Measurements from ENCODE around the gene CDK13. TPM values are rescaled to one million over a fixed set of nuclear protein-coding genes. Genes with fewer than 3 reads are reported as not detected.

CDK13 gene
- total and polyA plus RNA-seq, 9 of the 15 experiments (the other 6 are each of a cell fraction or from before 2014, with no cell fraction given) = 9.8 to 46.1 (median 32.4) TPM

DNA sequence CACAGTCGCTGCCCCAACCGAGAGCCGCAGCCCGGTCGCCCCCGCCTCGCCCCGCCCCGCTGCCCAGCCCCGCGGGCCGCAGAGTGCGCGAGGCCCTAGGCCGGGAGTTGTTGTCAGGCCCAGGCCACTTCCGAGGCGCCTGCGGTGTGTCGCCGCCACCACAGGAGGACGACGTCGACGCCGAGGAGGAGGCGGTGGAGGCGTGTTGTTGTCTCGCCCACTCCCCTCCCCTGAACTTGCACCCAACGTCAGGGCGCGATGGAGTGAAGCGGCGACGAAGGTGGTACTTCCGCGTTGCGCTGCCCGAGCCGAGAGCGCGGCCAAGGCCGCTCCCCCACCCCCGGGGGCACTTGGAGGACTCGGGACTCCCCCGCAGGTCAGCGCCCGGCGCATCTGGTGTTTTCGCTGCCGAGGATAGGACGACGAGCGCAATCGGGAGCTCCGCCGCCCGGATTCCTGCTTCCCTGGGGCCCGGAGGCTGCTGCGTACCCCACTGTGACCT lies at the start of gene CDK13 (continued):
- TF ChIP-seq BRF2 (IDR thresholded peaks at IDR 0.05; ENCODE audit: borderline replicate concordance, insufficient read depth, insufficient read length) (no peak), ESRRA (IDR thresholded peaks at IDR 0.05; ENCODE audit: borderline replicate concordance, low read depth) (peak; percentile 28; the same call in 1 of the 2 replicates), POLR2B (IDR thresholded peaks at IDR 0.05; ENCODE audit: low read depth, partially characterized antibody) (no peak), ZC3H11A (IDR thresholded peaks at IDR 0.05; ENCODE audit: low read depth, low read length) (no peak), MXI1 (IDR thresholded peaks at IDR 0.05; ENCODE audit: low read depth, low read length) (no peak), ZNF785 (CRISPR knock-in tag; IDR thresholded peaks at IDR 0.05) (no peak), NR2C2 (CRISPR knock-in tag; IDR thresholded peaks at IDR 0.05) (no peak), NR2C2 (tag; IDR thresholded peaks at IDR 0.05) (peak; percentile 76), CBX8 (IDR thresholded peaks at IDR 0.05; ENCODE audit: borderline replicate concordance, extremely low read depth, low read depth, low read length, poor library complexity, severe bottlenecking) (no peak), ZNF780A (CRISPR knock-in tag; IDR thresholded peaks at IDR 0.05) (no peak), EP300 (IDR thresholded peaks at IDR 0.05; ENCODE audit: low read length) (no peak), BHLHE40 (IDR thresholded peaks at IDR 0.05; ENCODE audit: low read length) (no peak), E2F8 (IDR thresholded peaks at IDR 0.05; ENCODE audit: low read depth, partially characterized antibody) (no peak), SRSF3 (IDR thresholded peaks at IDR 0.05; ENCODE audit: insufficient read depth, low read length) (no peak), KAT7 (CRISPR knock-in tag; IDR thresholded peaks at IDR 0.05; ENCODE audit: borderline replicate concordance) (no peak)
- TF ChIP-seq, protein P1, sequence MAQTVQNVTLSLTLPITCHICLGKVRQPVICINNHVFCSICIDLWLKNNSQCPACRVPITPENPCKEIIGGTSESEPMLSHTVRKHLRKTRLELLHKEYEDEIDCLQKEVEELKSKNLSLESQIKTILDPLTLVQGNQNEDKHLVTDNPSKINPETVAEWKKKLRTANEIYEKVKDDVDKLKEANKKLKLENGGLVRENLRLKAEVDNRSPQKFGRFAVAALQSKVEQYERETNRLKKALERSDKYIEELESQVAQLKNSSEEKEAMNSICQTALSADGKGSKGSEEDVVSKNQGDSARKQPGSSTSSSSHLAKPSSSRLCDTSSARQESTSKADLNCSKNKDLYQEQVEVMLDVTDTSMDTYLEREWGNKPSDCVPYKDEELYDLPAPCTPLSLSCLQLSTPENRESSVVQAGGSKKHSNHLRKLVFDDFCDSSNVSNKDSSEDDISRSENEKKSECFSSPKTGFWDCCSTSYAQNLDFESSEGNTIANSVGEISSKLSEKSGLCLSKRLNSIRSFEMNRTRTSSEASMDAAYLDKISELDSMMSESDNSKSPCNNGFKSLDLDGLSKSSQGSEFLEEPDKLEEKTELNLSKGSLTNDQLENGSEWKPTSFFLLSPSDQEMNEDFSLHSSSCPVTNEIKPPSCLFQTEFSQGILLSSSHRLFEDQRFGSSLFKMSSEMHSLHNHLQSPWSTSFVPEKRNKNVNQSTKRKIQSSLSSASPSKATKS (CRISPR knock-in tag; IDR thresholded peaks at IDR 0.05) = no peak
- TF ChIP-seq, protein P2, sequence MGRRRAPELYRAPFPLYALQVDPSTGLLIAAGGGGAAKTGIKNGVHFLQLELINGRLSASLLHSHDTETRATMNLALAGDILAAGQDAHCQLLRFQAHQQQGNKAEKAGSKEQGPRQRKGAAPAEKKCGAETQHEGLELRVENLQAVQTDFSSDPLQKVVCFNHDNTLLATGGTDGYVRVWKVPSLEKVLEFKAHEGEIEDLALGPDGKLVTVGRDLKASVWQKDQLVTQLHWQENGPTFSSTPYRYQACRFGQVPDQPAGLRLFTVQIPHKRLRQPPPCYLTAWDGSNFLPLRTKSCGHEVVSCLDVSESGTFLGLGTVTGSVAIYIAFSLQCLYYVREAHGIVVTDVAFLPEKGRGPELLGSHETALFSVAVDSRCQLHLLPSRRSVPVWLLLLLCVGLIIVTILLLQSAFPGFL (CRISPR knock-in tag; IDR thresholded peaks at IDR 0.05) = no peak
- TF ChIP-seq, protein P3, sequence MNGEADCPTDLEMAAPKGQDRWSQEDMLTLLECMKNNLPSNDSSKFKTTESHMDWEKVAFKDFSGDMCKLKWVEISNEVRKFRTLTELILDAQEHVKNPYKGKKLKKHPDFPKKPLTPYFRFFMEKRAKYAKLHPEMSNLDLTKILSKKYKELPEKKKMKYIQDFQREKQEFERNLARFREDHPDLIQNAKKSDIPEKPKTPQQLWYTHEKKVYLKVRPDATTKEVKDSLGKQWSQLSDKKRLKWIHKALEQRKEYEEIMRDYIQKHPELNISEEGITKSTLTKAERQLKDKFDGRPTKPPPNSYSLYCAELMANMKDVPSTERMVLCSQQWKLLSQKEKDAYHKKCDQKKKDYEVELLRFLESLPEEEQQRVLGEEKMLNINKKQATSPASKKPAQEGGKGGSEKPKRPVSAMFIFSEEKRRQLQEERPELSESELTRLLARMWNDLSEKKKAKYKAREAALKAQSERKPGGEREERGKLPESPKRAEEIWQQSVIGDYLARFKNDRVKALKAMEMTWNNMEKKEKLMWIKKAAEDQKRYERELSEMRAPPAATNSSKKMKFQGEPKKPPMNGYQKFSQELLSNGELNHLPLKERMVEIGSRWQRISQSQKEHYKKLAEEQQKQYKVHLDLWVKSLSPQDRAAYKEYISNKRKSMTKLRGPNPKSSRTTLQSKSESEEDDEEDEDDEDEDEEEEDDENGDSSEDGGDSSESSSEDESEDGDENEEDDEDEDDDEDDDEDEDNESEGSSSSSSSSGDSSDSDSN (IDR thresholded peaks at IDR 0.05; ENCODE audit: borderline replicate concordance in 1 of 2, low read depth in 2 of 2, low read length in 2 of 2) = peak; percentile 69 to 79; a peak in 3 of 4 replicates
